Fibroblast of mammary gland (primary cell): ENCODE measurements around the gene CYP4F2.

Experiments used
- DNase-seq: peaks from one replicate; pipeline ENCODE4 v3.0.0-alpha.2; 2010; ENCODE audit warnings: low read depth
- H3K4me3 ChIP-seq: 2 replicates; pipeline ENCODE4 v1.5.1; 2011; ENCODE audit warnings: low read depth, mild to moderate bottlenecking, low read length, moderate library complexity; ENCODE audit not compliant: control insufficient read depth
- CTCF ChIP-seq: conservative IDR thresholded peaks from 2 replicates; pipeline ENCODE4 v1.5.1; 2011; ENCODE audit warnings: low read depth, low read length, inconsistent platforms; ENCODE audit not compliant: control insufficient read depth, insufficient read depth

CYP4F2 gene

GRCh38 chr19:15828121-15828610 lies 69.7 kb downstream of the CYP4F2 start:
- no peak overlapping the region for H3K4me3 ChIP-seq
- TF ChIP-seq CTCF: no peak
- no peak for DNase-seq
